ENCODE data around the gene LRRK2.

DNA sequence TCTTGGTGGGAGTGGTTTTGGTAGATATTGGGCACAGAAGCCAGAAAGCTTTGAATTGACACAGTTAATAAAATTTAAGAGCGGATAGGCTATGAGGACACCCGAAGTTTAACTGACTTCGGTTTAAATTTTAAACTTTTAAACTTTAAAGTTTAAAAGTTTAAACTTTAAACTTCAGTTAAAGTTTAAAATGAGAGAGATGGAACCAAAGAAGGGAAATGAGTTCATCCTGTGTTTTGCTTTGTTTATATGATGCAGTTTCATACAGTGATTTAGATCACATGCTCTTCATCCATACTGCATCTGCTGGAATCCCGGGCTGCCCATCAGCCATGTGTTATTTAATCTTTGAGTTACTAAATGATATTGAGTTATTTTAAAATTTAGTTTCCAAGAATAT lies 27.2 kb upstream of the LRRK2 start:
- TF ChIP-seq CTCF (IDR thresholded peaks at IDR 0.05) (no peak), POLR2A (IDR thresholded peaks at IDR 0.05) (no peak)
